ENCODE measurements around the gene ANKRD39. TPM values are rescaled to one million over a fixed set of nuclear protein-coding genes. Genes with fewer than 3 reads are reported as not detected.

The ANKRD39 gene
- total RNA-seq, 4 donors from 2014 or later, result 9.7 to 55.3 (median 12.7) TPM

DNA sequence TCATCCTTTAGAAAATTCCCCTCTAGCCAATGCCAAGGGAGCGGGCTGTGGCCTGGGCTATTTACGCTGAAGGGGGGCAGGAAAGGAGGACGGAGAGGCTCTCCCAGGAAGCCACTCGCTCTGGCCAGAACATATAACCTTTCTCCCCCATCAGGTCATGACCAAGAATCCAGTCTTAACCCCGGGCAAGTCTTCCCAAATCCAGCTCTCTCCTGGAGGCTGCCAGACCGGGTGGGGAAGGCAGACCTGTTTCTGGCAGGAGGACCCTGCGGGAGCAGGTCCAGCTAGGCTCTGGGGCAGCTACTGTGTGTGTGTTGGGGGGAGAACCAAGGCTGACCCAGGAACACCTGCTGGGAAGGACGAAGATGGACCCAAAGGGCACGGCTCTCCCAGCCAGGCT, 25.5 kb upstream of the ANKRD39 start:
- H3K27ac ChIP-seq, result no peak overlapping the region
- no peak for DNase-seq
- peaks cover 5 to 24% (median 16%) of the 10 kb centered on the region in 4 donors for H3K4me1 ChIP-seq
- H3K9me3 ChIP-seq, result no peaks in the 10 kb centered on the region
- intact Hi-C loops (cut with DNase I; ENCODE audit: low total_unique reads), result no loop called here
- no peaks in the 10 kb centered on the region for H3K36me3 ChIP-seq
- H3K4me3 ChIP-seq, result no peak overlapping the region
- in situ Hi-C loops (cut with MboI; ENCODE audit: low pct_ligation_motif_present in 1 of 4, low pct_unique_long_range_greater_than_20kb in 1 of 4, low sequenced_read_pairs in 3 of 4), result no loop called here
- no peaks in the 10 kb centered on the region for H3K27me3 ChIP-seq
- no peak for TF ChIP-seq EP300 (IDR thresholded peaks at IDR 0.05; ENCODE audit: low read depth)
- no peak for TF ChIP-seq POLR2A (IDR thresholded peaks at IDR 0.05)
- TF ChIP-seq POLR2AphosphoS5 (IDR thresholded peaks at IDR 0.05), result no peak
- TF ChIP-seq, protein P1, sequence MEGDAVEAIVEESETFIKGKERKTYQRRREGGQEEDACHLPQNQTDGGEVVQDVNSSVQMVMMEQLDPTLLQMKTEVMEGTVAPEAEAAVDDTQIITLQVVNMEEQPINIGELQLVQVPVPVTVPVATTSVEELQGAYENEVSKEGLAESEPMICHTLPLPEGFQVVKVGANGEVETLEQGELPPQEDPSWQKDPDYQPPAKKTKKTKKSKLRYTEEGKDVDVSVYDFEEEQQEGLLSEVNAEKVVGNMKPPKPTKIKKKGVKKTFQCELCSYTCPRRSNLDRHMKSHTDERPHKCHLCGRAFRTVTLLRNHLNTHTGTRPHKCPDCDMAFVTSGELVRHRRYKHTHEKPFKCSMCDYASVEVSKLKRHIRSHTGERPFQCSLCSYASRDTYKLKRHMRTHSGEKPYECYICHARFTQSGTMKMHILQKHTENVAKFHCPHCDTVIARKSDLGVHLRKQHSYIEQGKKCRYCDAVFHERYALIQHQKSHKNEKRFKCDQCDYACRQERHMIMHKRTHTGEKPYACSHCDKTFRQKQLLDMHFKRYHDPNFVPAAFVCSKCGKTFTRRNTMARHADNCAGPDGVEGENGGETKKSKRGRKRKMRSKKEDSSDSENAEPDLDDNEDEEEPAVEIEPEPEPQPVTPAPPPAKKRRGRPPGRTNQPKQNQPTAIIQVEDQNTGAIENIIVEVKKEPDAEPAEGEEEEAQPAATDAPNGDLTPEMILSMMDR (IDR thresholded peaks at IDR 0.05), result no peak
- WGBS, 2 donors (ENCODE audit: low coverage in 1 of 2), result 91% methylated on average over 9 of the region's 9 CpGs; no CpG with 5 or more reads in 1 of the 2 donors

DNA sequence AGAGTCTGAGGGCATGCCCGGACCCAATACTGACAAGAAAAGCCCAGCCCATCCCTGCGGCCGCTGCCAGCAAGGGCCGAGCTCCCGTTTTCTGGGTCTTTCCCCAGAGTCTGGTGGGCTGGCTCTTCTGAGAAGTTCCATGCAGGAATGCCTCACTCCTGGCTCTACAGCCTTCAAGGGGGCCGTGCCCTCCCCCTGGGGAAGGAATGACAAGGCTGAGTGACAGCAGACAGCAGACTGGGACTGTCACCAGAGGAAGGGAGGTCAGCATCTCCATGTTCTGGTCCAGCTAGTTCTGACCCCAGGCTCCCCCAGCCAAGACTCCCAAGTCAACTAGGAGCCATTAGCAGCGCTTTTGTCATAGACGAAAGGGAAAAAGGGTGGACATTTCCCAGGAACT, 25.1 kb upstream of the ANKRD39 start:
- H3K27ac ChIP-seq, result no peak overlapping the region
- in situ Hi-C loops (cut with MboI; ENCODE audit: low pct_ligation_motif_present in 1 of 4, low pct_unique_long_range_greater_than_20kb in 1 of 4, low sequenced_read_pairs in 3 of 4) (no loop called here), intact Hi-C loops (cut with DNase I; ENCODE audit: low total_unique reads) (no loop called here)

DNA sequence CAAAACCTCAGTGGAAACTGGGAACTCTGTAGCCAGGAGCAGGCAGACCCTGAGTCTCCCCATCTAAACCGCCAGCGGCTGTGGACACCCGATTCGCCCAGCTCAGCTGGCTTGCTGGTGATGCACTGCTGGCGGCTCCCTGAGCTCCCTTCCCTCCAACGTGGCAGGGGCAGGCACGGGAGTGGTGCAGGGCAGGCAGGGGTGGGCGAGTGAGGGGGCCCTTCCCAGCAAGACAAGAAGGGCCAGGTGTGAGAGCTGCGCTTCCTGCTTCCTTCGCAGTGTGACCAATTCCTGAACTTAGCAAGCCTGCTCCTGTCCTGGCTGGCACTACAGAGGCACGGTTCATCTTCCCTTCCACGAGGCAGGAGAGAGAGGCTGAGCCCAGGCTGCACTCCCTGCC, 24.4 kb upstream of the ANKRD39 start:
- no peak for DNase-seq
- Histone ChIP-seq H3K9me3 (no peaks in the 10 kb centered on the region), H3K4me1 (peaks cover 0 to 13% (median 6%) of the 10 kb centered on the region in 4 donors), H3K27ac (no peak overlapping the region), H3K36me3 (no peaks in the 10 kb centered on the region), H3K4me3 (no peak overlapping the region), H3K27me3 (no peaks in the 10 kb centered on the region)
- intact Hi-C loops (cut with DNase I; ENCODE audit: low total_unique reads), result no loop called here
- TF ChIP-seq, protein P1 (IDR thresholded peaks at IDR 0.05), result no peak
- TF ChIP-seq EP300 (IDR thresholded peaks at IDR 0.05; ENCODE audit: low read depth), result no peak
- in situ Hi-C loops (cut with MboI; ENCODE audit: low pct_ligation_motif_present in 1 of 4, low pct_unique_long_range_greater_than_20kb in 1 of 4, low sequenced_read_pairs in 3 of 4), result no loop called here
- WGBS, 2 donors (ENCODE audit: low coverage in 1 of 2), result 75% methylated on average over 12 of the region's 12 CpGs; no CpG with 5 or more reads in 1 of the 2 donors

More for the DNA sequence above, 25.1 kb upstream of the ANKRD39 start:
- no peaks in the 10 kb centered on the region for H3K36me3 ChIP-seq
- H3K4me1 ChIP-seq, result peaks cover under 1 to 20% (median 12%) of the 10 kb centered on the region in 4 donors
- no peaks in the 10 kb centered on the region for H3K9me3 ChIP-seq
- 92% methylated on average over 8 of the region's 8 CpGs; no CpG with 5 or more reads in 1 of the 2 donors for whole genome bisulfite sequencing, 2 donors (ENCODE audit: low coverage in 1 of 2)
- no peak overlapping the region for H3K4me3 ChIP-seq
- TF ChIP-seq, protein P1 (IDR thresholded peaks at IDR 0.05), result no peak
- TF ChIP-seq POLR2AphosphoS5 (IDR thresholded peaks at IDR 0.05) (no peak), POLR2A (IDR thresholded peaks at IDR 0.05) (no peak), EP300 (IDR thresholded peaks at IDR 0.05; ENCODE audit: low read depth) (no peak)
- no peaks in the 10 kb centered on the region for H3K27me3 ChIP-seq
- DNase-seq, result no peak

DNA sequence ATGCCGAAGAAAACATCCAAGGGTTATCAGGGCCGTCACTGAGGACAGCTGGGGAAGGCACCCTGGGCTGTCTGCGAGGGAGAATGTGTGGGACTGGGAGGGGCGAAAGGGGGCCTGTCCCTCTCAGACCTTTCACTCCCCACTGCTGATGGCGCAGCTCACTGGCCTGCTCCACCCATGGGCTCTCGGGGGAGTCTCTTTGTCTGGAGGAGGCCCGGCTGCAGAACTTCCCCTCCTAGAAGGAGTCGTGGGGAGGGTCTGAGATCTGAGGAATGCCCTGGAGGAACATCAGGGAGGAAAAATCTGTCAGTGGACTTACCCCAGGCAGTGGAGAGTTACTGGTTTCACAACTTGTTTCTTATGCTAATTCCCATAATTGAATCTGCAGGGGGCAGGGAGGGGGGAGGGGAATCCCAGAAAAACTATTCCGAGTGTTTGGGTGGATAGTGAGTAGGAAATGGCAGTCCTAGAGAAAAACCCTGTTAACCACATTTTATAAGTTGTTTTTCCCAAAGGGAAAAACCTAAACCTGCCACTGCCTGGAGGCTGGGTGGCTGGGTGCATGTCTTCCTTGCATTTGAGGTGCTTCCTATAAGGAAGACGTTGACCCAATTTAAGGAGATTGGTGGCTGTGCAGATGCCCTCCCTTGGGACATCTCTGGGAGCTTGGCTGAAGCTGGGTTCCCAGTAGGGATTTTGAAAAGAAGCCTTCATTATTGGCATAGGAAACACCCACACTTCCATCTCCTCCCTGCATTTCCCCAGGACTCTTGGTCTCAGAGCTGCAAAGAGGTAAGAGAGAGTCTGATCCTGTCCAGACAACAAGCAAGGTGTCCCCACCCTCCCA, 23.8 kb upstream of the ANKRD39 start:
- no peaks in the 10 kb centered on the region for H3K36me3 ChIP-seq
- no peaks in the 10 kb centered on the region for H3K9me3 ChIP-seq
- H3K27ac ChIP-seq, result no peak overlapping the region
- 17 to 74% methylated on average over 1 to 10 of the region's 10 CpGs for WGBS, 2 donors (ENCODE audit: low coverage in 1 of 2)
- intact Hi-C loops (cut with DNase I; ENCODE audit: low total_unique reads) (no loop called here), in situ Hi-C loops (cut with MboI; ENCODE audit: low pct_ligation_motif_present in 1 of 4, low pct_unique_long_range_greater_than_20kb in 1 of 4, low sequenced_read_pairs in 3 of 4) (no loop called here)
- TF ChIP-seq POLR2A (IDR thresholded peaks at IDR 0.05) (no peak), POLR2AphosphoS5 (IDR thresholded peaks at IDR 0.05) (no peak), EP300 (IDR thresholded peaks at IDR 0.05; ENCODE audit: low read depth) (no peak)
- TF ChIP-seq, protein P1 (IDR thresholded peaks at IDR 0.05), result no peak
- H3K4me1 ChIP-seq, result peaks cover 0 to 6% (median 3%) of the 10 kb centered on the region in 4 donors
- H3K4me3 ChIP-seq, result no peak overlapping the region
- no peak for DNase-seq
- no peaks in the 10 kb centered on the region for H3K27me3 ChIP-seq

Measured in transverse colon (tissue), 4 donors.